T-helper 17 cell (primary cell): Measurements from ENCODE around the gene NRXN2. TPM values are rescaled to one million over a fixed set of nuclear protein-coding genes. Genes with fewer than 3 reads are reported as not detected.
"Not testable (repeated sequence)": the region's sequence is repeated elsewhere in the genome, so short reads cannot be mapped to it uniquely, and the experiment has no call there.

Source experiments
- ATAC-seq: fragments of 150-1000 bp; cut with Tn5 transposase; 2 replicates; pipeline ENCODE4 v1.10.0; 2021; ENCODE audit warnings: mild to moderate bottlenecking, moderate library complexity
- DNase-seq, 3 donors: peaks; one replicate each; pipeline versions ENCODE4 v3.0.0 to v3.0.0-alpha.2; 2020 to 2021
- H3K9me3 ChIP-seq: one replicate; pipeline ENCODE4 v1.7.0; 2013; ENCODE audit warnings: low read length, mild to moderate bottlenecking; ENCODE audit not compliant: control insufficient read depth, poor library complexity, severe bottlenecking
- H3K27ac Mint-ChIP-seq: one replicate; pipeline ENCODE4 v1.8.0; 2022; ENCODE audit warnings: mild to moderate bottlenecking, moderate library complexity, mixed read lengths
- H3K27me3 Mint-ChIP-seq: one replicate; pipeline ENCODE4 v1.8.0; 2022; ENCODE audit warnings: mixed read lengths
- H3K36me3 Mint-ChIP-seq: one replicate; pipeline ENCODE4 v1.8.0; 2022; ENCODE audit warnings: low read depth, mixed read lengths
- H3K4me1 Mint-ChIP-seq: one replicate; pipeline ENCODE4 v1.8.0; 2022; ENCODE audit warnings: mild to moderate bottlenecking, mixed read lengths
- H3K4me3 Mint-ChIP-seq: one replicate; pipeline ENCODE4 v1.8.0; 2022; ENCODE audit warnings: mild to moderate bottlenecking, moderate library complexity, mixed read lengths
- total RNA-seq, 4 donors: library from RNA in 2 of 4; stranded (reverse) in 2 of 4; gene quantifications; one replicate each; pipeline ENCODE4 v1.2.3 and lab custom pipeline; 2022 to 2026

NRXN2 gene
- total RNA-seq, 2 donors from 2014 or later, result 0.21 to 0.32 TPM

DNA sequence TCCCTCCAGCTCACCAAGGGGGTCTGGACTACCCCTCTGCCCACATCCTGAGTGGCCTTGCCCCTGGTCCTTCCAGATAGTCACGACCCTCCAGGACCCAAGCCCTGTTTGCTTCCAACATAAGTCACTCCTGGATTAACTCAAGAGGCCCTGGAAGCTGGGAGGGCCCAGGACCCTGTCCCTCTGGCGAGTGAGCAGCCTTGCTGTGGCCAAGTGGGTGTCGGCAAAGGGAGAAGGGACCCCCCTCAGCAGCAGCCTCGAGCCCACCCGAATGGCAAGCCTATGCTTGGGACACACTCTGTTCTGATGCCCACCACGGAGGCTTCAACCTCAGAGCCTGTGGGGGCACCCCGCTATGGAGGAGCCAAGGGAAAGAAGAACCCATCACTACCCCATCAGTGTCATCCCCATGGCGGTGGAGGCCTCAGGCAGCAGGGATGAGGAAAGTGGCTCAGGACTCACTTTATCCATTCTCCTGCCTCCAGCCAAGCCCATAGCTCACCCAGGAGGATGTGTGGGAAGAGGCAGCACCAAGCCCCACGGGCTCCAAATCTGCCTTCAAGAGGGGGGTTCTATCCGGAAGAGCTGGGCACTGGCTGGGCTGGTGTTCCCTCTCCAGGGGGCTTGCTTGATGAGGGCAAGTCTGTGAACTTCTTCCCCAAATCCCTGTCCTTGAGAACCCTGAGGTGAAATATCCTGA lies 119.4 kb downstream of the NRXN2 start:
- no peak for ATAC-seq
- no peaks in the 10 kb centered on the region for H3K4me1 Mint-ChIP-seq
- no peak overlapping the region for H3K4me3 Mint-ChIP-seq
- DNase-seq, result no peak
- H3K9me3 ChIP-seq, result no peaks in the 10 kb centered on the region
- no peak overlapping the region for H3K27ac Mint-ChIP-seq
- peaks cover 23% of the 10 kb centered on the region for H3K27me3 Mint-ChIP-seq
- no peaks in the 10 kb centered on the region for H3K36me3 Mint-ChIP-seq

DNA sequence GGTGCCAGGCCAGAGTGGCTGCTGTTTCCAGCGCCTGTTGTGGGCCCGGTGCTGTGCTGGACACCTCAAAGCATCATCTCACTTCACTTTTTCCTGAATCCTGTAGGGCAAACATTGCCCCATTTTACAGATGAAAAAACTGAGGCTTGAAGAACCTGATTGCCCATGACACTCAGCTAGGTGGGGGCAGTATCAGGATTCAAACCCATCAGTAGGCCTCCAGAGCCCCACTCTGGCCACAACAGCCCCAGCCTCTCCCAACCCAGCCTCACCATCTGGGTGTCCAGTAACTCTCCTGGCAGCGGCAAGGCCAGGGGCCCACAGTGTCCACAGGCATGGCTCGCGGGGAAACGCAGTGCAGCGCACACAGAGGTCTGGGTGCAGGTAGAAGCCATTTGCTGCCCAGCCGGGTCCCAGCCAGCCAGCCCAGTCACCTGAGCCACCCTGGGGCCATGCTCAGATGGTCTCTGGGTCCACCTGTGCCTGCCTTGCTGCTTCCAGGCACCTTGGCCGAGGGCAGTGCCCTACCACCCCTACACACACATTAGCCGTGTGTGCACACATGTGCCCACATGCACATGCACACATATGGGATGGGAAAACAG lies 120.4 kb downstream of the NRXN2 start:
- Mint-ChIP-seq H3K4me1 (no peaks in the 10 kb centered on the region), H3K36me3 (no peaks in the 10 kb centered on the region), H3K27me3 (peaks cover 23% of the 10 kb centered on the region), H3K4me3 (no peak overlapping the region), H3K27ac (no peak overlapping the region)
- no peaks in the 10 kb centered on the region for H3K9me3 ChIP-seq
- DNase-seq, result no peak
- no peak for ATAC-seq

DNA sequence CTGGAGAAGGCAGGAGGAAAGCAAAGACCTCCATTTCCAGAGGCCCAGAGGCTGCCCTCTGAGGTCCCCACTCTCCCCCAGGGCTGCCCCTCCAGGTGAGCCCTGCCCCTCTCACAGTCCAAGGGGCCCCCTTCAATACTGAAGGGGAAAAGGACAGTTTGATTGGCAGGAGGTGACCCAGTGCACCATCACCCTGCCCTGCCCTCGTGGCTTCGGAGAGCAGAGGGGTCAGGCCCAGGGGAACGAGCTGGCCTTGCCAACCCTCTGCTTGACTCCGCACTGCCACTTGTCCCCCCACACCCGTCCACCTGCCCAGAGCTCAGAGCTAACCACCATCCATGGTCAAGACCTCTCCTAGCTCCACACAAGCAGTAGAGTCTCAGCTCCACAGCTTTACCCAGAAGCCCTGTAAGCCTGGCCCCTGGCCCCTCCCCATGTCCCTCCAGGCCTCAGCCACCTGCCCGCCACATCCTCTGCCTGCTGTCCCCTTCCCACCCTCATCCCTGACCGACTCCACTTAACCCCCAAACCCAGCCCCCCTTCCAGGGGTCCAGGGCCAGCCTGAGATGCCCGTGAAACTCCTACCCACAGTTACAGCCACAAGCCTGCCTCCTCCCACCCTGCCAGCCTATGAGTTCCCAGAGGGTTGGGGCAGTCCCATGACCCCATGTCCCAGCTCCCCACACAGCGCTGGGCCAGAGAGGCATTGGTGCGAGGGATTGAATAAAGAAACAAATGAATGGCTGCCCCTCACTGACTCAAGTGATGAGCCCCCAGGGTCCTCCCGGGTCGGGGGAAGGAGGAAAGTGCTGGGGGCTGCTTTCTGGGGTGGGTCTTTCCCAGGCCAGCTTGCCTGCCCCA lies 121.2 kb downstream of the NRXN2 start:
- DNase-seq, result no peak
- Mint-ChIP-seq H3K4me3 (no peak overlapping the region), H3K4me1 (no peaks in the 10 kb centered on the region), H3K27me3 (peaks cover 23% of the 10 kb centered on the region), H3K36me3 (no peaks in the 10 kb centered on the region), H3K27ac (no peak overlapping the region)
- H3K9me3 ChIP-seq, result no peaks in the 10 kb centered on the region
- ATAC-seq, result no peak

DNA sequence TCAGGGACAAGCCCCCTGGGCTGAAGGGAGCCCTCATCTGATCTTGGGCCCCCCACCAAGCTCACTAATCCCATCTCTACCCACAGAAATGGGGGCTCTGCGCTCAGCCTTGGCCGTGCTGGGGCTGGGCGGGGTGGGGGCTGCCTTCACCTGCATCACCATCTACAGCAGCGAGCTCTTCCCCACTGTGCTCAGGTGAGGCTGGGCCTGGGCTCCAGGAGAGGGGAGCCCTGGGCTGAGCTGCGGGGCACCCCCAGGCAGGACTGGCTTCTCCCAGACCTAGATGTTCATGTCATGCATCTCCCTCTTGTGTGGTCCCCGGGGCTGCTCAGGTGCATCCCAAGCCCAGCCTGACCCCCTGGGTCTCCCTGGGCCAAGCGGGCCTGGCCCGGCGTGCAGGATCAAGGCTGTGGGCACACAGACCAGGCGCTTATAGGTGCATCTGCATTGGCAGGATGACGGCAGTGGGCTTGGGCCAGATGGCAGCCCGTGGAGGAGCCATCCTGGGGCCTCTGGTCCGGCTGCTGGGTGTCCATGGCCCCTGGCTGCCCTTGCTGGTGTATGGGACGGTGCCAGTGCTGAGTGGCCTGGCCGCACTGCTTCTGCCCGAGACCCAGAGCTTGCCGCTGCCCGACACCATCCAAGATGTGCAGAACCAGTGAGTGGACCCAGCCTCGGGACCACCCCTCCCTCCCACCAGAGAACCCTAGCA lies 122.6 kb downstream of the NRXN2 start:
- H3K4me3 Mint-ChIP-seq, result no peak overlapping the region
- H3K36me3 Mint-ChIP-seq, result no peaks in the 10 kb centered on the region
- no peaks in the 10 kb centered on the region for H3K9me3 ChIP-seq

DNA sequence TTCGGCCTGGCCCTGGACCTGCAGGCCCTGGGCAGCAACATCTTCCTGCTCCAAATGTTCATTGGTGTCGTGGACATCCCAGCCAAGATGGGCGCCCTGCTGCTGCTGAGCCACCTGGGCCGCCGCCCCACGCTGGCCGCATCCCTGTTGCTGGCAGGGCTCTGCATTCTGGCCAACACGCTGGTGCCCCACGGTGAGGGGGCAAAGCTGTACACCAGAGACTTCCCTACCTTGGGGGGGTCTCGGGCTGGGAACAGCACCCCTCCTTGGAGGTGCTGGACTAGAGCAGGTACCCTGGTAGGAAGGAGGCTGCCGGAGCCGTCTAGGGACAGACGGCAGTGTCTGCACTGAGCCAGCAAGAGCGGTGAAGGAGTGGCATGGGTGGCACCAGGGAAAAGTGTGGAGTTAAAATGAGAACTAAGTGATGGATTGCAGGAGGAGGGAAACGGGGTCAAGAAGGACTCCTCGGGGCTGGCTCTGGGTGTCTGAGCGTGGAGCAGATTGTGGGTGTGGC lies 123.2 kb downstream of the NRXN2 start:
- no peak for DNase-seq
- Mint-ChIP-seq H3K36me3 (no peaks in the 10 kb centered on the region), H3K4me1 (no peaks in the 10 kb centered on the region), H3K4me3 (no peak overlapping the region), H3K27ac (no peak overlapping the region), H3K27me3 (peaks cover 15% of the 10 kb centered on the region)
- H3K9me3 ChIP-seq, result no peaks in the 10 kb centered on the region
- ATAC-seq, result no peak

More for the DNA sequence above, 122.6 kb downstream of the NRXN2 start:
- ATAC-seq (no peak), DNase-seq (no peak)
- H3K27me3 Mint-ChIP-seq, result peaks cover 19% of the 10 kb centered on the region
- H3K4me1 Mint-ChIP-seq, result no peaks in the 10 kb centered on the region
- H3K27ac Mint-ChIP-seq, result no peak overlapping the region

DNA sequence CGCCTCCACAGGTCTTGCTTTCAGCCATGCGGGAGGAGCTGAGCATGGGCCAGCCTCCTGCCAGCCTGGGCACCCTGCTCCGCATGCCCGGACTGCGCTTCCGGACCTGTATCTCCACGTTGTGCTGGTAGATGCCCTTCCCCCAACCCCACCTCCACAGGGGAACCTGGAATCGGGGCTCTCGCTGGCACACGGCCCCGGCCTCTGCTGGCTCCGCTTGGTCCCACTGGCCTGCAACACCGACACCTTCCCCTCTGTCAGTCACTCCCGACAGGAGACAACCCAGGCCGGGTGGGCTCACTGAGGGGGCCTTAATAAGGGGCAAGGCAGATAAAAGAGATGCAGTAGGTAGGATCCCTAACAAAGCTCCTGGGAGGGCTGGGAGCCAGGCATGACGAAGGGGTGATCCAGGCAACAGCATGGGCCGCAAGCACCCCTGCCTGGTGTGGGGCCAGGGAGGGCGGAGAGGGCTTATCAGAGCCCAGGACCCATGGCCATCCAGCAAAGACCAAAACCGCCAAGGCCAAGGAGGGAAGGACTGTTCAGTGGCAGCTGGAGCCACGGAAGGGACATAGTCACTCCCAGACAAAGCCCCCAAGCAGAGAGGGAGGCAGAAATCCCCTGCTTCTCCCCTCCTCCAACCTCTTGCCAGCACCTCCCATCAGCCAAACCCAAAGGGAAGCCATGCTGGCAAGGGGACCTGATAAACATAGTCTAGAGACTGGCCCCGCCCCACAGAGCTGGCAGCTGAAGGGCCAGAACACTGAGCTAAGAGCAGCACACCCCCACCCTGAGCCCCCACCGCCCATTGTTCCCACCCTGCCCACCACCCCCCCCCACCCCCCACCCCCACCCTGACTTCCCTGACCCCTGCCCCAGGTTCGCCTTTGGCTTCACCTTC lies 124.0 kb downstream of the NRXN2 start:
- ATAC-seq (no peak), DNase-seq (no peak)
- H3K9me3 ChIP-seq, result no peaks in the 10 kb centered on the region
- Mint-ChIP-seq H3K4me1 (no peaks in the 10 kb centered on the region), H3K36me3 (no peaks in the 10 kb centered on the region), H3K4me3 (no peak overlapping the region), H3K27me3 (peaks cover 8% of the 10 kb centered on the region), H3K27ac (no peak overlapping the region)

DNA sequence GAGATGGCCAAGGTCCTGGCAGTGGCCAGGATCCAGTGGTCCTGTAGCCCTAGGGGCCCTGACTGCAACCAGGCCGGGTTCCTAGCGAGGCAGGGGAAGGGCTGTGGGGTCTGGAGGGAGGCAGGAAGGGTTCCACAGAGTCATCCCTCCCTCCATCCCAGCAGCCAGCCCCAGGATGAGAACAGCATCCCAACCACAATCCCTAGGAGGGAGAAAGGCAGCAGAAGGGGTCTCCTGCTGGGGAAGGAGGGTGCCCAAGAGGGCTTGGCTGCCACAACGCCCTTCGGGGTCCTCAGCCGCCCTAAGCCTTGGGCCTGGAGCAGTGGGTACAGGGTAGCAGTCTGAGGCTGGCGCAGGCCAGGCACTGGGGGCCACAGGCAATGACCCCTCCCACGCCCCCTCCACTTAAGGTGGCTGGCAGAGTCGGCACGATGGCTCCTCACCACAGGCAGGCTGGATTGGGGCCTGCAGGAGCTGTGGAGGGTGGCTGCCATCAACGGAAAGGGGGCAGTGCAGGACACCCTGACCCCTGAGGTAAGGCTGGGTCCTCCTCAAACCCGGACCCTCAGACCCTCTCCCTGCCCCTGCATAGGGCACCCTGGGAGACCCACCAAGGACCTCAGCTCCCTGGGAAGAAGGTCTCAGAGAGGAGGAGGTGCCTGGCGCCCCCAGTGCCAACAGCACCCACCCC lies 124.7 kb downstream of the NRXN2 start:
- Mint-ChIP-seq H3K4me3 (no peak overlapping the region), H3K27me3 (peaks cover 2% of the 10 kb centered on the region), H3K36me3 (no peaks in the 10 kb centered on the region), H3K27ac (no peak overlapping the region), H3K4me1 (no peaks in the 10 kb centered on the region)
- DNase-seq (no peak), ATAC-seq (no peak)
- no peaks in the 10 kb centered on the region for H3K9me3 ChIP-seq

GRCh38 chr11:64597671-64598101 lies 125.3 kb downstream of the NRXN2 start:
- no peaks in the 10 kb centered on the region for H3K9me3 ChIP-seq
- no peak overlapping the region for H3K27ac Mint-ChIP-seq
- DNase-seq (no peak), ATAC-seq (no peak)
- no peaks in the 10 kb centered on the region for H3K36me3 Mint-ChIP-seq
- H3K4me3 Mint-ChIP-seq, result no peak overlapping the region
- H3K27me3 Mint-ChIP-seq, result no peaks in the 10 kb centered on the region
- no peaks in the 10 kb centered on the region for H3K4me1 Mint-ChIP-seq

DNA sequence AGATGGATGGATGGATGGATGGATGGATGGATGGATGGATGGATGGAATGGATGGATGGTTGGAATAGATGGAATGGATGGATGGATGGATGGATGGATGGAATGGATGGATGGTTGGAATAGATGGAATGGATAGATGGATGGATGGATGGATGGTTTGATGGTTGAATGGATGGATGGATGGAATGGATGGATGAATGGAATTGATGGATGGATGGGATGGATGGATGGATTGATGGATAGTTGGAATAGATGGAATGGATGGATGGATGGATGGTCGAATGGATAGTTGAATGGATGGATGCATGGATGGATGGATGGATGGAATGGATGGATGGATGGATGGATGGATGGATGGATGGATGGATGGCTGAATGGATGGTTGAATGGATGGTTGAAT lies 127.1 kb downstream of the NRXN2 start:
- not testable (repeated sequence) for H3K27ac Mint-ChIP-seq, DNase-seq, H3K27me3 Mint-ChIP-seq, ATAC-seq, H3K4me1 Mint-ChIP-seq, H3K4me3 Mint-ChIP-seq, H3K9me3 ChIP-seq, H3K36me3 Mint-ChIP-seq

DNA sequence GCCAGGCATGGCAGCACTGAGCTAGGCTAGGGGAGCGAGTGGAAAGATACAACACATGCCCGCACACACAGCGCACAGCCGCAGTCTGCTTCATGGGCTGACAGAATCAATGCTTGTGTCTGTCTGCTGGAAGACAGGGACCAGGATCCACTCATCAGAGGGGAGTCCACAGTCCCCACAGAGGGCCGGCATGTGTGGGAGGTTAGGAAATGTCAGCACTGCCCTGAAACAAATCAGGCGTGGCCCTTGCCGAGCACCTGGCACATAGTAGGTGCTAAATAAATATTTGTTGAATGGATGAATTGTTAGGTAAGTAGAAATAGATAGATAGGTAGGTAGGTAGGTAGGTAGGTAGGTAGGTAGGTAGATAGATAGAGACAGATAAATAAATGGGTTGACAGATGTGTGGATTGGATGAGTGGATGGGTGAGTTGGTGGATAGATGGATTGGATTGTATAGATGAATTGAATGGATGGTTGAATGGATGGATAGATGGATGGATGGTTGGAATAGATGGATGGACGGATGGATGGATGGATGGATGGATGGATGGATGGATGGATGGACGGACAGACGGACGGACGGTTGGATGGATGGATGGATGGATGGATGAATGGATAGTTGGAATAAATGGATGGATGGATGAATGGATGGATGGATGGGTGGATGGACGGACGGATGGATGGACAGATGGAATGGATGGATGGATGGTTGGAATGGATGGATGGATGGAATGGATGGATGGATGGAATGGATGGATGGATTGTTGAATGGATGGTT lies 128.6 kb downstream of the NRXN2 start:
- no peaks in the 10 kb centered on the region for H3K9me3 ChIP-seq
- Mint-ChIP-seq H3K27ac (no peak overlapping the region), H3K36me3 (no peaks in the 10 kb centered on the region), H3K4me3 (no peak overlapping the region), H3K27me3 (no peaks in the 10 kb centered on the region), H3K4me1 (no peaks in the 10 kb centered on the region)
- ATAC-seq (no peak), DNase-seq (no peak)
